Measurements from ENCODE around the gene STK17B.

GRCh38 chr2:196166876-196167275 lies 4.5 kb downstream of the STK17B start:
- no peak for TF ChIP-seq CTCF (IDR thresholded peaks at IDR 0.05)
- no peak for TF ChIP-seq EP300 (IDR thresholded peaks at IDR 0.05)
